Fibroblast of villous mesenchyme (primary cell): ENCODE data around the gene FIGNL2. TPM values are rescaled to one million over a fixed set of nuclear protein-coding genes. Genes with fewer than 3 reads are reported as not detected.

Source experiments
- DNase-seq: peaks from one replicate; pipeline ENCODE4 v3.0.0-alpha.2; 2010; ENCODE audit warnings: low read depth
- H3K4me3 ChIP-seq: 2 replicates; pipeline ENCODE4 v1.5.1; 2011; ENCODE audit warnings: low read depth, mild to moderate bottlenecking, low read length
- total RNA-seq: library from RNA; depleted of rRNA; stranded (reverse); fragments of >200 nt; gene quantifications from 2 replicates; pipeline ENCODE4 v1.2.3, GENCODE V29; 2012
- TF ChIP-seq, protein P1 (sequence below): IDR thresholded peaks from 2 replicates; pipeline ENCODE4 v1.5.1; 2012; ENCODE audit warnings: low read depth, mild to moderate bottlenecking, low read length; ENCODE audit not compliant: insufficient read depth

Gene FIGNL2
- total RNA-seq, 1 donor, result under 0.01 TPM

DNA sequence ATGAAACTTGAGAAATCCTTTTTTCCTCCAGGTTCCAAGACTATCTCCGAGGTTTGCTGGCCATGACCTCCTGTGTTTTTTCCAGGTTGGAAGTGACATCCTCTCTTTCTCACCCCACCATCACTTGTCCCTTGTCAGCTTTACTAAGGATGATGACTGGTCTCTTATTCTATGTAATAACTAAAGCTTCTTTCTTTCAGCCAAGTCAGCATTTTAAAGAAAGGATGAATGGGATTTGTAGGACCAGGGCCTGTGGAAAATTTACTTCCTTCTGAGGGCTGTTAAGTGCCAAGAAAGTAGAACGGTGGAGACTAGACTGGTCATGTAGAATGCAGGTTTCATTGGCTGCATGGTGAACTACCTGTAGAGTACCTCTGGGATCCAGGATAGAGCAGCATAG is 73.6 kb downstream of the FIGNL2 start:
- no peak overlapping the region for H3K4me3 ChIP-seq
- DNase-seq, result no peak
- TF ChIP-seq, protein P1, sequence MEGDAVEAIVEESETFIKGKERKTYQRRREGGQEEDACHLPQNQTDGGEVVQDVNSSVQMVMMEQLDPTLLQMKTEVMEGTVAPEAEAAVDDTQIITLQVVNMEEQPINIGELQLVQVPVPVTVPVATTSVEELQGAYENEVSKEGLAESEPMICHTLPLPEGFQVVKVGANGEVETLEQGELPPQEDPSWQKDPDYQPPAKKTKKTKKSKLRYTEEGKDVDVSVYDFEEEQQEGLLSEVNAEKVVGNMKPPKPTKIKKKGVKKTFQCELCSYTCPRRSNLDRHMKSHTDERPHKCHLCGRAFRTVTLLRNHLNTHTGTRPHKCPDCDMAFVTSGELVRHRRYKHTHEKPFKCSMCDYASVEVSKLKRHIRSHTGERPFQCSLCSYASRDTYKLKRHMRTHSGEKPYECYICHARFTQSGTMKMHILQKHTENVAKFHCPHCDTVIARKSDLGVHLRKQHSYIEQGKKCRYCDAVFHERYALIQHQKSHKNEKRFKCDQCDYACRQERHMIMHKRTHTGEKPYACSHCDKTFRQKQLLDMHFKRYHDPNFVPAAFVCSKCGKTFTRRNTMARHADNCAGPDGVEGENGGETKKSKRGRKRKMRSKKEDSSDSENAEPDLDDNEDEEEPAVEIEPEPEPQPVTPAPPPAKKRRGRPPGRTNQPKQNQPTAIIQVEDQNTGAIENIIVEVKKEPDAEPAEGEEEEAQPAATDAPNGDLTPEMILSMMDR, result no peak

DNA sequence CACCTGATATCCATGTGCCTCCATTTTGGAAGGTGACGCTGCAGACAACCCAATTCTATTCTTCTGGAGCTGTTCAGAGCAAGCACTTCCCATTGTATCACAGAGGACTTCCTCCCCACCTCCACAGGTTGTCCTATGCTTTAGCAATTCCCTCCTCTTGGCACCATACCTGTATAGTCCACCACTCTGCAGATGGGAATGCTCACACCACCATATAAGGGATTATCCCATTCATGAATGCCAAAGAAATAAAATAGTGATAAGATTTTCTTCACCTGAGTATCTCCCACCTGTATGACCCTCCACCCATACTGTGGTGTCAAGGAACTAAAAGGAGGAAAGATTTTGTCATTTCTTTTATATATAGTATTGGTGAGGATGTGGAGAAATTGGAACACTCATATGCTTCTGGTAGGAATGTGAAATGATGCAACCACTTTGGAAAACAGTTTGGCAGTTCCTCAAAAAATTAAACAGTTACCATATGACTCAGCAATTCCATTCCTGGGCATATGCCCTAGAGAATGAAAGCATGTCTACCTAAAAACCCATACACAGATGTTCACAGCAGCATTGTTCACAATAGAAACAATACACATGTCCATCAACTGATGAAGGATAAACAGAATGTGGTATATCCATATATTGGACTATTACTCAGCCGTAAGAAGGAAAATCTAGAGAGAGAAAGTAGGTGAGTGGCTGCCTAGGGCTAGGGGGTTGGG is 75.2 kb downstream of the FIGNL2 start:
- peak; percentile 48 for DNase-seq
- H3K4me3 ChIP-seq, result no peak overlapping the region
- TF ChIP-seq, protein P1, result no peak

DNA sequence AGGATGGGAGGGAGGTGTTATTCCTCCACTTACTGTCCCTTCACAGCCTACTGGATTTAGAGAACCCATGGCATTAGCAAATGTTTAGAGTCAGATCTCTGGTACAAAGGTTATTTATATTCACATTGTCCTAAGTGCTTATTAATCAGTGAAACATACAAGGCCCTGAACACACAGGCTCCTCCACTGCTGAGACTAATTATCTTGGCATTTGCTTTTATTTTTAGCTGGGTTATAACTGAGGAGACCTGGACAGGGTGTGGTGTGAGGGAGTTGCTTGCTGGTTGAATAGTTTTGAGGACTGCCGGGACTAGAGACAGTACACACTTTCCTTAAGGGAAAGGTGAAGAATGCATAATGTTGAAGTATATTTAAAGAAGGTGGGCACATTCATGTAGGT is 77.5 kb downstream of the FIGNL2 start:
- no peak overlapping the region for H3K4me3 ChIP-seq
- TF ChIP-seq, protein P1, result no peak
- DNase-seq, result peak; percentile 11

Other genes with a start within 250 kb of the FIGNL2 start
- gene ANKRD33, start 39.4 kb upstream of the FIGNL2 start, total RNA-seq, result not detected in 2 replicates
- 10.8 and 18.0 TPM in 2 replicates for gene ACVRL1, start 58.8 kb upstream of the FIGNL2 start, total RNA-seq
- 6.4 and 6.5 TPM in 2 replicates for gene ACVR1B, start 103.0 kb upstream of the FIGNL2 start, total RNA-seq
- 2.2 and 7.7 TPM in 2 replicates for gene TAMALIN, start 158.2 kb upstream of the FIGNL2 start, total RNA-seq
- 2.2 and 2.9 TPM in 2 replicates for gene NR4A1, start 202.7 kb upstream of the FIGNL2 start, total RNA-seq
- 70.0 and 71.8 TPM in 2 replicates for gene ATG101, start 221.3 kb upstream of the FIGNL2 start, total RNA-seq
- gene SMIM41, start 231.0 kb upstream of the FIGNL2 start, total RNA-seq, result 0.32 and 0.43 TPM in 2 replicates